Measurements from ENCODE around the gene HSPB1. TPM values are rescaled to one million over a fixed set of nuclear protein-coding genes. Genes with fewer than 3 reads are reported as not detected.

Gene HSPB1
- total and polyA plus RNA-seq, 4 donors: 25.5 to 186 (median 104) TPM

DNA sequence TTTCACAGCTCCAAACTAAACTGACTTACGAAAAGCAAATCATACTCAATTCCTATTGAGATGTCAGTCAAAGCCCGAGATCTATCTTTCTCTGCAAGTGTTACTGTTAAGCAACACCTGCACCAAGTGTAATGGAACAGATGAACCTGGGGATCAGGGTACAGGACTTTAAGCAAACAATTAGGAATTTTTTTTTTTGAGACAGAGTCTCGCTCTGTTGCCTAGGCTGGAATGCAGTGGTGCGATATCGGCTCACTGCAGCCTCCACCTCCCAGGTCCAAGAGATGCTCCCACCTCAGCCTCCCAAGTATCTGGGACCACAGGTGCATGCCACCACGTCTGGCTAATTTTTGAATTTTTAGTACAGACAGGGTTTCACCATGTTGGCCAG lies 41.5 kb downstream of the HSPB1 start:
- H3K9ac ChIP-seq (ENCODE audit: low read depth in 1 of 2, low read length in 2 of 2): no peak overlapping the region
- H3K4me3 ChIP-seq (ENCODE audit: low read depth in 1 of 3, low read length in 3 of 3): no peak overlapping the region
- TF ChIP-seq RXRA (IDR thresholded peaks at IDR 0.05): peak; percentile 81 to 83
- peak; percentile 73 for TF ChIP-seq ZBTB33 (IDR thresholded peaks at IDR 0.05)
- TF ChIP-seq TAF1 (conservative IDR thresholded peaks at IDR 0.05): no peak
- TF ChIP-seq HNF4A (conservative IDR thresholded peaks at IDR 0.05): peak; percentile 98
- TF ChIP-seq, protein P1, sequence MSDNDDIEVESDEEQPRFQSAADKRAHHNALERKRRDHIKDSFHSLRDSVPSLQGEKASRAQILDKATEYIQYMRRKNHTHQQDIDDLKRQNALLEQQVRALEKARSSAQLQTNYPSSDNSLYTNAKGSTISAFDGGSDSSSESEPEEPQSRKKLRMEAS (IDR thresholded peaks at IDR 0.05): peak; percentile 50
- peak; percentile 82 to 83 for TF ChIP-seq JUND (IDR thresholded peaks at IDR 0.05)
- TF ChIP-seq EGR1 (IDR thresholded peaks at IDR 0.05; ENCODE audit: low read depth in 2 of 2): peak in 1 of 2 donors; percentile 35
- TF ChIP-seq FOXA2 (IDR thresholded peaks at IDR 0.05): peak; percentile 32
- peak; percentile 45 for TF ChIP-seq YY1 (IDR thresholded peaks at IDR 0.05)
- peak; percentile 91 for TF ChIP-seq HNF4G (IDR thresholded peaks at IDR 0.05)
- peak; percentile 78 for TF ChIP-seq SP1 (IDR thresholded peaks at IDR 0.05)
- TF ChIP-seq, protein P2, sequence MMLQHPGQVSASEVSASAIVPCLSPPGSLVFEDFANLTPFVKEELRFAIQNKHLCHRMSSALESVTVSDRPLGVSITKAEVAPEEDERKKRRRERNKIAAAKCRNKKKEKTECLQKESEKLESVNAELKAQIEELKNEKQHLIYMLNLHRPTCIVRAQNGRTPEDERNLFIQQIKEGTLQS (IDR thresholded peaks at IDR 0.05): peak; percentile 18
- no peak for TF ChIP-seq GABPA (IDR thresholded peaks at IDR 0.05 in 1 of 2, conservative IDR thresholded peaks at IDR 0.05 in 1 of 2)
- TF ChIP-seq, protein P3, sequence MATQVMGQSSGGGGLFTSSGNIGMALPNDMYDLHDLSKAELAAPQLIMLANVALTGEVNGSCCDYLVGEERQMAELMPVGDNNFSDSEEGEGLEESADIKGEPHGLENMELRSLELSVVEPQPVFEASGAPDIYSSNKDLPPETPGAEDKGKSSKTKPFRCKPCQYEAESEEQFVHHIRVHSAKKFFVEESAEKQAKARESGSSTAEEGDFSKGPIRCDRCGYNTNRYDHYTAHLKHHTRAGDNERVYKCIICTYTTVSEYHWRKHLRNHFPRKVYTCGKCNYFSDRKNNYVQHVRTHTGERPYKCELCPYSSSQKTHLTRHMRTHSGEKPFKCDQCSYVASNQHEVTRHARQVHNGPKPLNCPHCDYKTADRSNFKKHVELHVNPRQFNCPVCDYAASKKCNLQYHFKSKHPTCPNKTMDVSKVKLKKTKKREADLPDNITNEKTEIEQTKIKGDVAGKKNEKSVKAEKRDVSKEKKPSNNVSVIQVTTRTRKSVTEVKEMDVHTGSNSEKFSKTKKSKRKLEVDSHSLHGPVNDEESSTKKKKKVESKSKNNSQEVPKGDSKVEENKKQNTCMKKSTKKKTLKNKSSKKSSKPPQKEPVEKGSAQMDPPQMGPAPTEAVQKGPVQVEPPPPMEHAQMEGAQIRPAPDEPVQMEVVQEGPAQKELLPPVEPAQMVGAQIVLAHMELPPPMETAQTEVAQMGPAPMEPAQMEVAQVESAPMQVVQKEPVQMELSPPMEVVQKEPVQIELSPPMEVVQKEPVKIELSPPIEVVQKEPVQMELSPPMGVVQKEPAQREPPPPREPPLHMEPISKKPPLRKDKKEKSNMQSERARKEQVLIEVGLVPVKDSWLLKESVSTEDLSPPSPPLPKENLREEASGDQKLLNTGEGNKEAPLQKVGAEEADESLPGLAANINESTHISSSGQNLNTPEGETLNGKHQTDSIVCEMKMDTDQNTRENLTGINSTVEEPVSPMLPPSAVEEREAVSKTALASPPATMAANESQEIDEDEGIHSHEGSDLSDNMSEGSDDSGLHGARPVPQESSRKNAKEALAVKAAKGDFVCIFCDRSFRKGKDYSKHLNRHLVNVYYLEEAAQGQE (IDR thresholded peaks at IDR 0.05): no peak
- TF ChIP-seq NR2F2 (IDR thresholded peaks at IDR 0.05): no peak
- peak; percentile 13 to 31 for TF ChIP-seq RAD21 (IDR thresholded peaks at IDR 0.05)
- no peak for TF ChIP-seq CTCF (IDR thresholded peaks at IDR 0.05; ENCODE audit: low read depth, low read length, missing input control)
- peak overlapping the region in 1 of 2 donors; percentile 47 for H3K27ac ChIP-seq (ENCODE audit: low read depth in 1 of 2, low read length in 2 of 2)
- no peaks in the 10 kb centered on the region for H3K9me3 ChIP-seq (ENCODE audit: control insufficient read depth in 4 of 4, low read length in 3 of 4)
- H3K4me1 ChIP-seq (ENCODE audit: control insufficient read depth in 4 of 4, insufficient read depth in 4 of 4, low read length in 3 of 4): peaks cover 7 to 34% (median 20%) of the 10 kb centered on the region in 4 donors
- 54% methylated on average over 6 of the region's 6 CpGs for WGBS
- no peak for DNase-seq (ENCODE audit: low spot score)
- H3K27me3 ChIP-seq (ENCODE audit: control insufficient read depth in 4 of 4, insufficient read depth in 4 of 4, low read length in 3 of 4): no peaks in the 10 kb centered on the region
- peaks cover 4 to 22% (median 11%) of the 10 kb centered on the region in 4 donors for H3K36me3 ChIP-seq (ENCODE audit: control insufficient read depth in 4 of 4, insufficient read depth in 3 of 4, low read depth in 1 of 4, low read length in 3 of 4)
